ENCODE results near the gene CCDC83. TPM values are rescaled to one million over a fixed set of nuclear protein-coding genes. Genes with fewer than 3 reads are reported as not detected.
A peak's percentile ranks its signal among the peaks of the same experiment; 100 is the strongest.
"Not testable (repeated sequence)": the region's sequence is repeated elsewhere in the genome, so short reads cannot be mapped to it uniquely, and the experiment has no call there.

The CCDC83 gene
- total RNA-seq, 1 experiment from 2014 or later: not detected

DNA sequence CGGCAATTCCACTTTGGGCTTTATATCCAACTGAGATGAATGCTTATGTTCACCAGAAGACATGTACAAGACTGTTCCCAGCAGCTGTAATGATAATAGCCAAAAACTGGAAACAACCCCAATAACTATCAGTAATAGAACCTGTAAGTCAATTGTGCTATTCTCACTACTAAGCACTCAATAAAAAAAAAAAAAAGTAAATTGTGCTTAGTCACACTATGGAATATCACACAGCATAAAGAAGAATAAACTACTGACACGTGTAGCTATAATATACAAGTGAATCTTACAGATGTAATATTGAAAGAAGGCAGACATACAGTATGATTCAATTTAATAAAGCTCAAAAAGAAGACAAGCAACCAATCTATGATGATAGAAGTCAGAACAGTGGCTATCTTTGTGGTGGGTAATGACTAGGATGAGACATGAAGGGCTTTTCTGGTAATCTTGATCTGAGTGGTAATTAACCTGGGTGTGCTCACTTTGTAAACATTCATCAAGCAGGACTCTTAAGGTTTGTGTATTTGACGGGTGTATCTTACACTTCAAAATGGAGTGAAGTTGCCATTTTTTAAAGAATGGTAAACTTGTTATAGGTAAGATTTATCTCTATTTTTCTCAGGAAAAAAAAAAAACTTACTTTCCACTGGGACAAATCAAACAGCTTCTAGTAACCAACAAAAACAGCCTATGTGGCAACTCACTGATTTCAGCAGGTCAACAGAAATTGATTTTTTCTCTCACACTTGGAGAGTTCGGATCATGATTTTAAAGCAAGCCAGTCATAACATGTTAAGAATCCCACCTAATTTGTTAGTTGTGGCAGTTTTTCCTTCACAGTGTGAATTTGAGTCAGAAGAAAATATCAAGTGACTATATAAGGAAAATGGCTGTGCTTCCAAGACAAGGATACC, 84.2 kb downstream of the CCDC83 start:
- no peak for DNase-seq (ENCODE audit: low read depth)

DNA sequence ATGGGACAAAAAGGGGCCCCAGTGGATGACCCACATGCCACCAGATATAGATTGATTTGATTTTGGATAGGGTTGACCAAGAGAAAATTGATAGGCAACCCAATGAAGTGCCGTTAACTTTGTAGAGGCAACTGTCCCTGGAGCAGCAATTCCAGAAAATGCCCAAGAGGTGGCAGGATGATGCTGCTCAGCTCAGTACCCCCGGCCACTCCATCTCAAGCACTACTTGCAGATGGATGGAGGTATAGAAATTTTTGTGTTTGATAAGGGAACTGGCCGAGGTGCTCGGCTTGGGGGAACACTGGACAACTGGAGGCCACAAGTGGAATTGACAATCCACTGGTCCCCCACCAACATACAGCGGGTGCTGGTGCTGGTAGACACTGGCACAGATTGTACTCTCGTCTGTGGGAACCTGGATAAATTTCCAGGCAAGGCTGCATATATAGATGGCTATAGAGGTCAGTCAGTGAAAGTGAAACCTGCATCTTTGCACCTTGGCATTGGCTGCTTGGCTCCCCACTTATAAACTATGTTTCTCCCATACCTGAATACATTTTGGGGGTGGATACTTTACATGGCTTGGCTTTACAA, 86.3 kb downstream of the CCDC83 start:
- peak; percentile 68 for DNase-seq (ENCODE audit: low read depth)

DNA sequence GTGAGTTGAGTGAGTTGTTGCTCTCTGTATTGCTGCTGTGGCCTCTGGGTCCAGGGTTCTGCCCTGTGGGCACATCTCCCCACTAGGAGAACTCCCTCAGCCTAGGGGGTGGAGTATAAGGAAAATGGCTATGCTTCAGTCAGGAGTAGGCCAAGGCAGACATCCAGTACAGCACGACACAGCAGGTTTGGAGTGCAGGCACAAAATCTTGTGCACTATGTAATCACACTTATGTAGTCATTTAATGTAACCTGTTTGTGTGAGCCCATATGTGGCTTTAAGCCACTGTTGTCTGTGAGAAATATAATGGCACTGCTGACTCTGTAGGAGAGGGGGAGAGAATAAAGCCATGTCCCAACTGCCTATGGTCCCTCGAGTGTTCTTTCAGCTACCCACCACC, 90.1 kb downstream of the CCDC83 start:
- no peak for DNase-seq (ENCODE audit: low read depth)

DNA sequence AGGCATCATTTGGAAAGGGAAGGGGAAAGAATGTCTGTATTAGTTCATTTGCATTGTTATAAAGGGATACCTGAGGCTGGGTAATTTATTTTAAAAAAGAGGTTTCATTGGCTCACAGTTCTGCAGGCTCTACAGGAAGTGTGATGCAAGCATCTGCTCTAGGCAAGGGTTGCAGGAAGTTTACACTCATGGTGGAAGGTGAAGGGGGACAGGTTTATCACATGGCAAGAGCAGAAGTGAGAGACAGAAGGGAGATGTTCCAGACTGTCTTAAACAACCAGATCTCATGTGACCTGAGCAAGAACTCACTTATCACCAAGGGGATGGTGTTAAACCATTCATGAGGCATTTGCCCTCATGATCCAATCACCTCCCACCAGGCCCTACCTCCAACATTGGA, 90.6 kb downstream of the CCDC83 start:
- no peak for DNase-seq (ENCODE audit: low read depth)

DNA sequence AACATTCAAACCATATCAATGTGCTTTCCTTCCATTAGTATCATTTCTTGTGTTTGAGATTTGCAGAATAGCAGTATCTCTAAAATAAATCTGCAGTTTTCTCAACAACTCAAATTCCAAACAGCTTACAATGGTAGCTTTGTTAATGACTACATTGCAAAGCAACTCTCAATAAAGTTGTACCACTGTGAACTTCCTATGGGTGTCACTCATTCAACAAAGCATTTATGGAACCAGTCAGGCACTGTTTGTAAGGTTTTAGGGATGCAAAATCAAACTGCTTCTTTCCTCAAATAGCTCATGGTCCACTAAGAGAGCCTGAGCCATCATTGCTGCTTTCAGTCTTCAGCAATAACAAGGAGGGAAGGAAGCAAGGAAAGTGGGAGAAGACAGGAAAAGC, 91.0 kb downstream of the CCDC83 start:
- DNase-seq (ENCODE audit: low read depth): peak; percentile 19

DNA sequence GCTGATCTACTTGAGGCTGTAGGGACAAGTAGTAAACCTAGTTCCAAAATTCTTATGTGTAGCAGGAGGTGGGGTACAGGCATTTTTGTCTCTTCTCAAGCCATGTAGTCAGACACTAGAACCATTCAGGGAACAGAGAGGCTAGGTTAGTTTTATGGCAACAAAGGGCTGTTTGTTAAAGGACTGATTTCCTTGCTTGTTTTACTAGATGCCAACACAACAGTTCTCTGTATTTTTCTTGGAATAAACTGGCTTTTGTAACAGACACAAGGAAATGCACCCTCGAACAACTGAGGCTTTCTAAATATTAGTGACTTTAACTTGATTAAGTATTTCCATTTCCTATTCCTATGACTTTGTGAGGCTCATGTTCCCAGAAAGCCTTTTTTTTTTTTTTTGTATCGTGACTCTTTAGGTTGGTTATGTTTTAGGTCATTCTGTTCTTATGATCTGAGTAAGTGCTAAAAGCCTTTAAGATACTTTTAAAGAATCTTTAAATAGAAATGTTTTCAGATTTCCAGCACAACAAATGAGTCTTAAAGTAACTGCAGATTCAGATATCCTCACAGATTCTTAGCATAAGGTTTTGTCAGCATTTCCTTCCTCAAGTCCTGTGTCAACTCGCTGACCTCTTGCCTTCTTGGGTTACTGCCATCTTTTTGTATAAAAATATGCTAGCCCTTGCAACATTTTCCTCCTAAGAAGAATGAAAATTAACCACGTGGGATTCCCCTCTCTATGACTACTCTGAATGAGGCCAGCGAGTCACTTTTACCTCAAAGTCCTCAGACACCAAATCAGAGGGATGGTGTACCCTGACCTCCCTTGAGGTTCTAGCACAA, 92.5 kb downstream of the CCDC83 start:
- peak; percentile 66 for DNase-seq (ENCODE audit: low read depth)

DNA sequence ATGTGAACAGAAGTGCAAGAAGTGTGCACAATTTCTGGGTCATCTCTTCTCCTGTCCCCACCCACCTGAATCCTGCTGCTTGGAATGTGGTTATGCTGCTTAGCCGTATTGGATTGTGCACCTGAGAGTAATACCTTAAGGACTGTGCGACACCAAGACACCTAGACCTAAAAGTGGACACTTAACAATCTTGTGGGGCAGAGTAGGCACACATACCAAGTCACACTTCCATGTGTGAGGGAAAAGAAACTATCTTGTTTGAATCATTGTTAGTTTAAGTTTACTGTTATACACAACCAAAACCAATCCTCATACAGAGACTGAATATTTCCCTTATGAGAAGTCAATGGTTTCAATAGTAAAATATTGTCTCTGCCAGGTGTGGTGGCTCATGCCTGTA, 93.7 kb downstream of the CCDC83 start:
- DNase-seq (ENCODE audit: low read depth): no peak

DNA sequence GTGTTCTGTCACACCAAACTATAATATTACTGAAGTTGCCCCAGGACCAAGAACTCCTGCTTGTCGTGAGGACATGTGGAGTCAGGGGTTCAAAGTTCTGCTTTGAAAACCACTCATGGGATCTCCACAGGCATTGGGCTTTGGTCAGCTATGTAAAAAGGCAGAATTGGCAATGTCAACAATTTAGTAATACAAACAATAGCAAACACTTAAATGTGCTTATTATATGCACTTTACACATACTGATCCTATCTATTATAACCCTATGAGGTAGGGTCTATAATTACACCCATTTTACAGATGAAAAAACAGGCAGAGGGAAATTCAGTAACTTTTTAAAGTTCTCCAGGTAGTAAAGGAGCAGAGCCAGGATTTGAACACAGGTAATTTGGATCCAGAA, 94.6 kb downstream of the CCDC83 start:
- DNase-seq (ENCODE audit: low read depth): no peak

DNA sequence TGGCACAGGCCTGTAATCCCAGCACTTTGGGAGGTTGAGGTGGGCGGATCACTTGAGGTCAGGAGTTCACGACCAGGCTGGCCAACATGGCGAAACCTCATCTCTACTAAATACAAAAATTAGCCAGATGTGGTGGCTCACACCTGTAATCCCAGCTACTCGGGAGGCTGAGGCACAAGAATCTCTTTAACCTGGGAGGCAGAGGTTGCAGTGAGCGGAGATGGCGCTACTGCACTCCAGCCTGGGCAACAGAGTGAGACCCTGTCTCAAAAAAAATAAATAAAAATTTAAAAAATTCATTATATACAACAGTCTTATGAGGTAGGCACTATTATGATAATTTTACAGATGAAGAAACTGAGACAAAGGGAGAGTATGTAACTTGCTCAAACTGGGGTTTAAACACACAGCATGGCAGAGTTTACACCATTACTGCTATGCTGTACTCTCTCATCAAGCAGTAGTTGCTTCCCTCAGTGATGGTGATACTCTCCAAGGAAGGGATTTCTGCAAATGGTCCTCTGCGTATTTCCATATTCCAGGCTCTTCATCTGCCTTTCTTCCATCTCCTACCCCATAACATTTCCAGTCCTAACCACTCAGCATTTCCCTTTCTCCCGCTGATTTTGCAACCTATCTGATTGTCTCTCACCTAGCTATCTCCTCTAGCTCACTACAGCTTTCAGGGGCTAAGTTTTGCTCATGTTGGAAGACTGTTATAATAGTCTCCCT, 95.3 kb downstream of the CCDC83 start:
- DNase-seq (ENCODE audit: low read depth): no peak

DNA sequence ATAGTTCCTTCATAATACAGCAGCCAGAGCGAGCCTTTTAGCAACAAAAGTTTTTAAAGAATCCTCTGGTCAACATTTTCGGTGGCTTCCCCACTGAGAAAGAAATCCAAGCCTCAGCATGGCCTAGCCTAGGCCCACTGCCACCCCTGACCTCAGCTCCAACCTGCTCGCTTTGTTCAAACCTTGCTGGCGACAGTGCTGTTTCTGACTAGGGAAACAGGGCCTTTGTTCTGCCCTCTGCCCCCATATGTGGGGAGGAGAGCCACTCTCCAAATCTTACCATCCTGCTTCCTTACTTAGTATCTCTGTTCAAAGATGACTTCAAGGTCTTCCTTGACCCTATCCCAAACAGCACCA, 95.8 kb downstream of the CCDC83 start:
- no peak for DNase-seq (ENCODE audit: low read depth)

DNA sequence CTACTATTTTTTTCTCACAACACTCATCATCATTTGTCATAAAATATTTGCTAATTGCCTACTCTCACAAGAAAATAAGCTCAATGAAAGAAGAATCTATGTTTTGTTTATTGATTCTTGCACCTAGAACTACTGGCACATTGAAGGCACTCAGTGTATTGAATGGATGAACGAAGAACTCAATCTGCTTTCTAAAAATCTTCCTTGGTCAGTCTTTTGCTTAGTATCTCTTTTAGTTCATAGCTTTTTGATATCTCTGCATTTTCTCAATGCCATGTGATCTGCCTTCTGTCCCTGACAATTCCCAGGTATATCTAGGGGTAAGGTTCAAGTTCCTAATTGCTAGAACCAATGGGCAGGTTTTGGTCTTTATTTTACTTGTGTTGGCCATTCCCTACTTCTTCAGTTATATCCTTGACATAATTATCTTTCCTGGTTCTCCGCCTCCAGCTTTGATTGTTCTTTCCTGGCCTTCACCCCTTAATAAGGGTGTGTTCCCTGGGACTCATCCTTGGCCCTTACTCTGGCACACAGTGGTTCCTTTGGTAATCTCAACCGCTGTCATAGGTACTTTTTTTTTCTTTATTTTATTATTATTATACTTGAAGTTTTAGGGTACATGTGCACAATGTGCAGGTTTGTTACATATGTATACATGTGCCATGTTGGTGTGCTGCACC, 96.4 kb downstream of the CCDC83 start:
- DNase-seq (ENCODE audit: low read depth): no peak

DNA sequence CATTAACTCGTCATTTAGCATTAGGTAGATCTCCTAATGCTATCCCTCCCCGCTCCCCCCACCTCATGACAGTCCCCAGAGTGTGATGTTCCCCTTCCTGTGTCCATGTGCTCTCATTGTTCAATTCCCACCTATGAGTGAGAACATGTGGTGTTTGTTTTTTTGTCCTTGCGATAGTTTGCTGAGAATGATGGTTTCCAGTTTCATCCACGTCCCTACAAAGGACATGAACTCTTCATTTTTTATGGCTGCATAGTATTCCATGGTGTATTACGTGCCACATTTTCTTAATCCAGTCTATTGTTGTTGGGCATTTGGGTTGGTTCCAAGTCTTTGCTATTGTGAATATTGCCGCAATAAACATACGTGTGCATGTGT, 96.9 kb downstream of the CCDC83 start:
- not testable (repeated sequence) for DNase-seq (ENCODE audit: low read depth)

DNA sequence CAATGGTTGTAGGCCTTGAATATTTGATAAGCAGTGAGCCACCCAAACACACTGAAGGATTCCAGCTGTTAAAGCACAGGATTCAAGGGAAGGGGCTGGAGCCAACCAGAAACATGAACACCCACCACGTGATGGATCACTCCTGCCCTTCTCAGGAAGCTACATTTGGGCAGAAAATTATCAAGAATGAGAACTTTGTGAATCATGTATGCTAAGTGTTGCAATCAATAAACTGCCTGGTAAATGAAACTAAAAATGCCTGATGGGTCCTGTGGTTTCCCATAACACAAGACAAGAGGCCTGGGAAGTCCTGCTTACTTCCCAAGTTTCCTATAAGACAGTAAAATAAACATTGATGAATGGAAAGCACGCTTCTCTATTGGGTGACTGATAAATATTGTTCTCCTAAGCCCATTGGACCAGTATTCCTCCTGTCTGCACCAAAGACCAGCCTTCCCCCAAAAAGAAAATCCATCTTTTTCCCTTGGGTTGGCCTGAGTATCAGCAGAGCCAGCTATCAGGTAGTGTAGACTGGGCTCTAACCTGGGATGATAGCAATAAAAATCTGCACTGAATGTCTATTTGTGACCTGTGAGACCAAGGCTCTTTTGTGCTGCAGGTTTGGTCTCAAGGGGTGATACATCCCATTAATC, 98.4 kb downstream of the CCDC83 start:
- peak; percentile 37 for DNase-seq (ENCODE audit: low read depth)

DNA sequence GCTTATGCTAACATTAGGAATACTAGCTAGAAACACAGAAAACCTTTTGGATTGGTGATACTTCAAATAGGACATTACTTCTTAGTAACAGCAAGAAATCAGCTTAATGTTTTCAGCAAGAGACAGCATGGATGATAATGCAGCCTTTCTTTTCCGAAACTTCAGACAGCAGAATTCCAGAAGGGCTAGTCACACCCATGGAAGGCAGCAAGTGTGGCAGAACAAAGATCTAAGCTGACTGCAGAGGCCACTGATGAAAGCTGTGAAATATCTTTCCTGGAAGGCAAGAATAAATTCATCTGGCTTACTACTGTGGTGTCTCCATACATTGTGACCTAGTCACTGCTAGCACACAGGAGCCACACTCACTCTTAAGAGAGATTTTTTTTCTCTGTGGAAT, 100.3 kb downstream of the CCDC83 start:
- peak; percentile 53 for DNase-seq (ENCODE audit: low read depth)

DNA sequence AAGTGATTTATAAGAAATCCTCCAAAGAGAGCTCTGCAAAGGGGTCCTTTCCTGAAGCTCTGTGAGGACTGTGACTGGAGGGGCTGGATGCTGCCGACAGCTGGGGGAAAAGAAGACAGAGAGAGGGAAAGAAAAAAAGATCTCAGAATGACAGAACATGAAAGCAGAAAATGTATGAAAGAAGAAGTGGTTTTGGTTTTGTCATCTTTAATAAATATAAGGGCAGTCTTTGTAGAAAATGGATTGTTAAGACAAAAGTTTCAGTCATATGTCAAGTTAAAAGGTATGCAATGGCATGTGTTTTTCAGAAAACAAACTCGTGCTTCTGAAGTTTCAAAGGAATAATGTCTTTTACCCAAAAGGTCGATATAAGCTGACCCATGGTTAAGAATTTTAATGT, 105.5 kb downstream of the CCDC83 start:
- no peak for DNase-seq (ENCODE audit: low read depth)

DNA sequence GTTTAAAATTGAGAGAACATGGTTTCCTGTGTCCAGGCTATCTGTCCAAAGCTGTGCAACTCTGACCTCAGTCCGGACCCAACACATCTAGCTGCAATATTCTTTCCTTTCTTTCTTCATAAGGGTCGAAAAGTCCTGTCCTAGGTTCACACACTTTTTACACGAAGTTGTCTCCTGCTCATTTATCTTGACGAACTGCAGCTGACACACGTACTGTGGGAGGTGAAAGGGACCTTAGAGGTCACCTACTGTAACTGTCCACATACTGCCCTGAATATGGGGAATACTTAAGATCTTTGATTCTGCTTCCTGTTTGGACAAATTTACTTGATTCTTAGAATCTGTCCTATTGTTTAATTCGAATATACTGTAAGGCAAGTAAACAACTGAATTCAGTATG, 105.9 kb downstream of the CCDC83 start:
- DNase-seq (ENCODE audit: low read depth): no peak

DNA sequence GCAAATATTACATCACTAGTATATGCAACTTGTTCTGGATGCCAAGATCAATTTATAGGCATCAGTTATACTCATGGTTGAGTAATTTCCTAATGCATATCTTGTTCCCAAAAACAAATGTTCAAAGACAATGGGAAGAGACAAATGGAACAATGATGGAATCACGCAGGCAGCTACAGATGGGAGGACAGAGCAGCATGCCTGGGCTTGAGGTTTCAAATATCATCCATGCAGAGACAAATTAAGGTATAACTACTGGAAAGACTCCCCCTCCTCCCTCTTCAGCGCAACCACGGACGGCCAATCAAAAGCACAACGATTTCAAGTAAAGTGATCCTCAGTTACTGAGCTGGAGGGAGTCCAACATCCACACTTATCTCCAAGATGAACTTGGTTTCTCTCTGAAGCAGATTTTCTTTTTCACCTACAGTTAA, 106.8 kb downstream of the CCDC83 start:
- peak; percentile 19 for DNase-seq (ENCODE audit: low read depth)

DNA sequence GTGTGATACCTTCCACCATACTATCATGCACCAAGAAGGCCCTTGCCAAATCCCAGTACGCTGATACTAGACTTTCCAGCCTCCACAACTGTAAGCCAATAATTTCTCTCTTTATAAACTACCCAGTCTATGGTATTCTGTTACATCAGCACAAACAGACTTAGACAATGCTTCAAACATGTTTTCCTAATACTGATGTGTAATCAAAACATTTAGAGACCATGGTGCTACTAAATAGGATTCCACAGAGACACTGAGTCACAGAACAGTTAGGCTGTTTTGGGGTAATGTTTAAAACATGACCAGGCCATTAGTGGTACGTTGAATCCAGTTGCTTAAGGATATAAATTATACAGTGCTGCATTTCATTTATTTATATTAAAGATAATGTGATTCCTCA, 110.0 kb downstream of the CCDC83 start:
- DNase-seq (ENCODE audit: low read depth): no peak

DNA sequence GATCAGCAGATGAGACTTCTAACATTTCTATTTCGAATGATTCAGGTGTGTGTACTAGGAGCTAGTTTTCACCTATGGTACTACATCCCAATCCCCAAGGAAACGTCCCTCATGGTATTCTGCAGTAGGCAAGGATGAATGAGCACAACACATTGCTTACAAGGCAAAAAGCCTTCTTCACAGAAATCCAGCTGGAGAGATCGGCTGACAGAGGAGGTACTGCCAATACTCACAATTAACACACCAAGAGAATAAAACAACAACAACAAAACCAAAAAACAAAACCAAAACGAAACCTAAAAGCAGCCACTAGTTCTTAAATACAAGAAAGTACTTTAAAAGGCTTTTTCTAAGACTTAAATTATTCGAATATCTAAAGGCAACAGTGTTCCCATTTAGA, 112.3 kb downstream of the CCDC83 start:
- no peak for DNase-seq (ENCODE audit: low read depth)
